ENCODE results near the gene LOXL1. TPM values are rescaled to one million over a fixed set of nuclear protein-coding genes. Genes with fewer than 3 reads are reported as not detected.

Gene LOXL1
- total RNA-seq, 1 experiment from 2014 or later: 117 TPM

- Histone ChIP-seq H3K9me3 (ENCODE audit: low read depth, low read length, poor library complexity, severe bottlenecking) (no peaks in the 10 kb centered on the region), H3K27ac (ENCODE audit: low read depth, low read length, poor library complexity, severe bottlenecking) (no peak overlapping the region), H3K4me1 (ENCODE audit: insufficient read depth, low read length, poor library complexity, severe bottlenecking) (no peaks in the 10 kb centered on the region), H3K4me3 (ENCODE audit: low read depth, low read length, poor library complexity, severe bottlenecking) (no peak overlapping the region), H3K36me3 (ENCODE audit: insufficient read depth, low read length, poor library complexity, severe bottlenecking) (no peaks in the 10 kb centered on the region), H3K27me3 (replicated peaks; ENCODE audit: insufficient read depth, low read depth, low read length, poor library complexity) (no peaks in the 10 kb centered on the region)
- ChIA-PET CTCF (no interaction called here), POLR2A (ENCODE audit: low non-redundant PET) (no interaction called here)
- BruUV-seq (replicated peaks): no TSS peak
- no peak for DNase-seq (ENCODE audit: low spot score)
- intact Hi-C loops (cut with micrococcal nuclease; ENCODE audit: unreplicated experiment): no loop called here
- TF ChIP-seq CTCF (conservative IDR thresholded peaks at IDR 0.05; ENCODE audit: low read depth, low read length) (no peak), EZH2 (IDR thresholded peaks at IDR 0.05; ENCODE audit: borderline replicate concordance, low read depth, low read length, poor library complexity, severe bottlenecking) (no peak)
These were observed 39.4 kb upstream of the LOXL1 start for GRCh38 chr15:73886717-73887345.

- Histone ChIP-seq H3K4me1 (ENCODE audit: insufficient read depth, low read length, poor library complexity, severe bottlenecking) (no peaks in the 10 kb centered on the region), H3K4me3 (ENCODE audit: low read depth, low read length, poor library complexity, severe bottlenecking) (no peak overlapping the region), H3K27ac (ENCODE audit: low read depth, low read length, poor library complexity, severe bottlenecking) (no peak overlapping the region), H3K27me3 (replicated peaks; ENCODE audit: insufficient read depth, low read depth, low read length, poor library complexity) (no peaks in the 10 kb centered on the region), H3K9me3 (ENCODE audit: low read depth, low read length, poor library complexity, severe bottlenecking) (no peaks in the 10 kb centered on the region), H3K36me3 (ENCODE audit: insufficient read depth, low read length, poor library complexity, severe bottlenecking) (no peaks in the 10 kb centered on the region)
- BruUV-seq (replicated peaks): no TSS peak
- ChIA-PET POLR2A (ENCODE audit: low non-redundant PET) (no interaction called here), CTCF (no interaction called here)
- DNase-seq (ENCODE audit: low spot score): no peak
- TF ChIP-seq EZH2 (IDR thresholded peaks at IDR 0.05; ENCODE audit: borderline replicate concordance, low read depth, low read length, poor library complexity, severe bottlenecking) (no peak), CTCF (conservative IDR thresholded peaks at IDR 0.05; ENCODE audit: low read depth, low read length) (no peak)
- intact Hi-C loops (cut with micrococcal nuclease; ENCODE audit: unreplicated experiment): no loop called here
These were observed 38.8 kb upstream of the LOXL1 start for GRCh38 chr15:73887481-73887880.

- TF ChIP-seq CTCF (conservative IDR thresholded peaks at IDR 0.05; ENCODE audit: low read depth, low read length): no peak
- no peak for TF ChIP-seq EZH2 (IDR thresholded peaks at IDR 0.05; ENCODE audit: borderline replicate concordance, low read depth, low read length, poor library complexity, severe bottlenecking)
- H3K4me3 ChIP-seq (ENCODE audit: low read depth, low read length, poor library complexity, severe bottlenecking): no peak overlapping the region
- no TSS peak for BruUV-seq (replicated peaks)
- CTCF ChIA-PET: interaction anchor here (0.7 kb wide), 1 partner anchor 1064 kb away, joined by 8 read pairs; no protein-coding TSS in a partner anchor
- POLR2A ChIA-PET (ENCODE audit: low non-redundant PET): interaction anchor here (0.7 kb wide), 1 partner anchor 63 kb away, joined by 16 read pairs; no protein-coding TSS in a partner anchor
- H3K27me3 ChIP-seq (replicated peaks; ENCODE audit: insufficient read depth, low read depth, low read length, poor library complexity): no peaks in the 10 kb centered on the region
- intact Hi-C loops (cut with micrococcal nuclease; ENCODE audit: unreplicated experiment): no loop called here
- no peaks in the 10 kb centered on the region for H3K9me3 ChIP-seq (ENCODE audit: low read depth, low read length, poor library complexity, severe bottlenecking)
- no peak for DNase-seq (ENCODE audit: low spot score)
- no peak overlapping the region for H3K27ac ChIP-seq (ENCODE audit: low read depth, low read length, poor library complexity, severe bottlenecking)
- no peaks in the 10 kb centered on the region for H3K4me1 ChIP-seq (ENCODE audit: insufficient read depth, low read length, poor library complexity, severe bottlenecking)
- no peaks in the 10 kb centered on the region for H3K36me3 ChIP-seq (ENCODE audit: insufficient read depth, low read length, poor library complexity, severe bottlenecking)
These were observed 37.8 kb upstream of the LOXL1 start for GRCh38 chr15:73888224-73889041.

Data from A673 (cell line).